ENCODE data around the gene DACH1.
"Not testable (repeated sequence)": the region's sequence is repeated elsewhere in the genome, so short reads cannot be mapped to it uniquely, and the experiment has no call there.

The DACH1 gene

GRCh38 chr13:71787414-71787813 is 79.6 kb downstream of the DACH1 start:
- Histone ChIP-seq H3K27ac (replicated peaks) (no peak overlapping the region), H3K4me3 (replicated peaks; ENCODE audit: insufficient read depth, low read length) (no peak overlapping the region), H3K27me3 (ENCODE audit: insufficient read depth, poor library complexity, severe bottlenecking) (no peaks in the 10 kb centered on the region)
- TF ChIP-seq SPI1 (IDR thresholded peaks at IDR 0.05; ENCODE audit: borderline replicate concordance, low read depth) (no peak), REST (IDR thresholded peaks at IDR 0.05; ENCODE audit: insufficient replicate concordance, low read depth) (no peak), POLR2AphosphoS5 (IDR thresholded peaks at IDR 0.05; ENCODE audit: low read depth) (no peak), GABPA (IDR thresholded peaks at IDR 0.05; ENCODE audit: low read depth) (no peak)
- TF ChIP-seq, protein P1, sequence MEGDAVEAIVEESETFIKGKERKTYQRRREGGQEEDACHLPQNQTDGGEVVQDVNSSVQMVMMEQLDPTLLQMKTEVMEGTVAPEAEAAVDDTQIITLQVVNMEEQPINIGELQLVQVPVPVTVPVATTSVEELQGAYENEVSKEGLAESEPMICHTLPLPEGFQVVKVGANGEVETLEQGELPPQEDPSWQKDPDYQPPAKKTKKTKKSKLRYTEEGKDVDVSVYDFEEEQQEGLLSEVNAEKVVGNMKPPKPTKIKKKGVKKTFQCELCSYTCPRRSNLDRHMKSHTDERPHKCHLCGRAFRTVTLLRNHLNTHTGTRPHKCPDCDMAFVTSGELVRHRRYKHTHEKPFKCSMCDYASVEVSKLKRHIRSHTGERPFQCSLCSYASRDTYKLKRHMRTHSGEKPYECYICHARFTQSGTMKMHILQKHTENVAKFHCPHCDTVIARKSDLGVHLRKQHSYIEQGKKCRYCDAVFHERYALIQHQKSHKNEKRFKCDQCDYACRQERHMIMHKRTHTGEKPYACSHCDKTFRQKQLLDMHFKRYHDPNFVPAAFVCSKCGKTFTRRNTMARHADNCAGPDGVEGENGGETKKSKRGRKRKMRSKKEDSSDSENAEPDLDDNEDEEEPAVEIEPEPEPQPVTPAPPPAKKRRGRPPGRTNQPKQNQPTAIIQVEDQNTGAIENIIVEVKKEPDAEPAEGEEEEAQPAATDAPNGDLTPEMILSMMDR (IDR thresholded peaks at IDR 0.05; ENCODE audit: insufficient read depth, low read length), result no peak
- no peak for DNase-seq (ENCODE audit: low read depth in 1 of 2, low spot score in 1 of 2)

GRCh38 chr13:71786875-71787274 is 80.1 kb downstream of the DACH1 start:
- no peak for DNase-seq (ENCODE audit: low read depth in 1 of 2, low spot score in 1 of 2)
- TF ChIP-seq POLR2AphosphoS5 (IDR thresholded peaks at IDR 0.05; ENCODE audit: low read depth) (no peak), SPI1 (IDR thresholded peaks at IDR 0.05; ENCODE audit: borderline replicate concordance, low read depth) (no peak)
- TF ChIP-seq, protein P1 (IDR thresholded peaks at IDR 0.05; ENCODE audit: insufficient read depth, low read length), result no peak
- Histone ChIP-seq H3K27me3 (ENCODE audit: insufficient read depth, poor library complexity, severe bottlenecking) (no peaks in the 10 kb centered on the region), H3K4me3 (replicated peaks; ENCODE audit: insufficient read depth, low read length) (no peak overlapping the region), H3K27ac (replicated peaks) (no peak overlapping the region)

- no peak for DNase-seq (ENCODE audit: low read depth in 1 of 2, low spot score in 1 of 2)
- no peaks in the 10 kb centered on the region for H3K27me3 ChIP-seq (ENCODE audit: insufficient read depth, poor library complexity, severe bottlenecking)
- no peak overlapping the region for H3K4me3 ChIP-seq (replicated peaks; ENCODE audit: insufficient read depth, low read length)
- H3K27ac ChIP-seq (replicated peaks), result no peak overlapping the region
- no peak for TF ChIP-seq SPI1 (IDR thresholded peaks at IDR 0.05; ENCODE audit: borderline replicate concordance, low read depth)
- no peak for TF ChIP-seq GABPA (IDR thresholded peaks at IDR 0.05; ENCODE audit: low read depth)
- TF ChIP-seq, protein P1 (IDR thresholded peaks at IDR 0.05; ENCODE audit: insufficient read depth, low read length), result no peak
- TF ChIP-seq REST (IDR thresholded peaks at IDR 0.05; ENCODE audit: insufficient replicate concordance, low read depth), result no peak
- no peak for TF ChIP-seq POLR2AphosphoS5 (IDR thresholded peaks at IDR 0.05; ENCODE audit: low read depth)
Observed at GRCh38 chr13:71785361-71785760, 81.6 kb downstream of the DACH1 start.

DNA sequence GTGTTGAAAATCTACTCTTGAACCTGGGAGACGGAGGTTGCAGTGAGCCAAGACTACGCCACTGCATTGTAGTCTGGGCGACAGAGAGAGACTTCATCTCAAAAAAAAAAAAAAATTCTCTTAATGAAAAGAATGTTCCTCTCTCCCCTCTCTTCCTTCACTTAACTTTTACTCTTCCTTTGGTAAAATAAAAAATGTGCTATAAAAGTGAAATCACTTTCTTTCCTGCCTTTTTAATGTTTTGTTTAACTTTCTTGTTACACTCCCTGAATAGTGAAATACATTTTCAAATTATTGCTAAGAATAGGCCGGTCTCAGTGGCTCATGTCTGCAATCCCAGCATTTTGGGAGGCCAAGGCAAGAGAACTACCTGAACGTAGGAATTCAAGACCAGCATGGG is 86.5 kb downstream of the DACH1 start:
- Histone ChIP-seq H3K4me3 (replicated peaks; ENCODE audit: insufficient read depth, low read length) (no peak overlapping the region), H3K27ac (replicated peaks) (no peak overlapping the region), H3K27me3 (ENCODE audit: insufficient read depth, poor library complexity, severe bottlenecking) (no peaks in the 10 kb centered on the region)
- TF ChIP-seq SPI1 (IDR thresholded peaks at IDR 0.05; ENCODE audit: borderline replicate concordance, low read depth), result no peak
- TF ChIP-seq, protein P1 (IDR thresholded peaks at IDR 0.05; ENCODE audit: insufficient read depth, low read length), result no peak
- TF ChIP-seq GABPA (IDR thresholded peaks at IDR 0.05; ENCODE audit: low read depth), result no peak
- no peak for TF ChIP-seq POLR2AphosphoS5 (IDR thresholded peaks at IDR 0.05; ENCODE audit: low read depth)
- no peak for TF ChIP-seq REST (IDR thresholded peaks at IDR 0.05; ENCODE audit: insufficient replicate concordance, low read depth)
- DNase-seq (ENCODE audit: low read depth in 1 of 2, low spot score in 1 of 2), result no peak

- H3K4me3 ChIP-seq (replicated peaks; ENCODE audit: insufficient read depth, low read length); DNase-seq (ENCODE audit: low read depth in 1 of 2, low spot score in 1 of 2); H3K27ac ChIP-seq (replicated peaks); H3K27me3 ChIP-seq (ENCODE audit: insufficient read depth, poor library complexity, severe bottlenecking): not testable (repeated sequence)
Observed at GRCh38 chr13:71778998-71779397, 88.0 kb downstream of the DACH1 start.
